HEK293 (cell line): Measurements from ENCODE around the gene SLC19A1.

Source experiments
- CTCF ChIA-PET: fragments of 350-600 bp; formaldehyde crosslinking; extraction: SDS; loops from one replicate; lab custom pipeline; 2021; ENCODE audit warnings: antibody characterized with exemption; lab: Yijun Ruan, JAX
- POLR2A ChIA-PET: fragments of 300-600 bp; formaldehyde crosslinking; extraction: SDS; loops from one replicate; lab custom pipeline; 2020; ENCODE audit warnings: antibody characterized with exemption, inconsistent platforms; lab: Yijun Ruan, JAX
- H3K27ac ChIP-seq: fragments of 200-500 bp; sonication (Bioruptor generic); 2 replicates; pipeline ENCODE4 v1.5.1; 2014; ENCODE audit warnings: low read depth, low read length, control low read depth, inconsistent platforms; ENCODE audit errors: extremely low read depth
- H3K36me3 ChIP-seq, 2 experiments: fragments of 200-500 bp in 1 of 2; sonication (Bioruptor generic) in 1 of 2; 1 replicate in 1 of 2; 2 replicates in 1 of 2; pipeline ENCODE4 v1.5.1; 2014 to 2017; ENCODE audit warnings: inconsistent platforms in 2 of 2, low read length in 2 of 2; ENCODE audit not compliant: control insufficient read depth in 2 of 2, insufficient read depth in 1 of 2
- H3K4me1 ChIP-seq: fragments of 200-500 bp; sonication (Bioruptor generic); 2 replicates; pipeline ENCODE4 v1.5.1; 2014; ENCODE audit warnings: mild to moderate bottlenecking, low read length, inconsistent platforms; ENCODE audit not compliant: control insufficient read depth, insufficient read depth
- H3K4me3 ChIP-seq: 2 replicates; pipeline ENCODE4 v1.5.1; 2011; ENCODE audit warnings: low read depth, mild to moderate bottlenecking, control low read depth, low read length, moderate library complexity
- H3K9me3 ChIP-seq: fragments of 200-500 bp; sonication (Bioruptor generic); 2 replicates; pipeline ENCODE4 v1.5.1; 2014; ENCODE audit warnings: low read depth, low read length, inconsistent platforms; ENCODE audit not compliant: control insufficient read depth, insufficient read depth
- BCL11A ChIP-seq: fragments of 450-650 bp; formaldehyde crosslinking; IDR thresholded peaks from 2 replicates; pipeline ENCODE4 v1.5.1; 2016; ENCODE audit warnings: low read depth, missing biosample characterization, missing genetic modification characterization
- ZBTB17 ChIP-seq: fragments of 450-650 bp; formaldehyde crosslinking; IDR thresholded peaks from 2 replicates; pipeline ENCODE4 v1.5.1; 2016; ENCODE audit warnings: missing biosample characterization, missing genetic modification characterization
- ZNF133 ChIP-seq: fragments of 450-650 bp; formaldehyde crosslinking; IDR thresholded peaks from 2 replicates; pipeline ENCODE4 v1.5.1; 2016; ENCODE audit warnings: missing biosample characterization, missing genetic modification characterization
- ZNF561 ChIP-seq: fragments of 450-650 bp; IDR thresholded peaks from 2 replicates; pipeline ENCODE4 v1.5.1; 2018; ENCODE audit warnings: missing biosample characterization, missing genetic modification characterization, borderline replicate concordance
- ZNF610 ChIP-seq: fragments of 450-650 bp; formaldehyde crosslinking; IDR thresholded peaks from 2 replicates; pipeline ENCODE4 v1.5.1; 2016; ENCODE audit warnings: missing biosample characterization, missing genetic modification characterization, borderline replicate concordance
- ZNF658 ChIP-seq: fragments of 450-650 bp; formaldehyde crosslinking; IDR thresholded peaks from 2 replicates; pipeline ENCODE4; 2016; ENCODE audit warnings: missing biosample characterization, missing genetic modification characterization
- ZNF704 ChIP-seq: fragments of 450-650 bp; formaldehyde crosslinking; IDR thresholded peaks from 2 replicates; pipeline ENCODE4 v1.5.1; 2016; ENCODE audit warnings: missing biosample characterization, missing genetic modification characterization
- ZNF768 ChIP-seq: fragments of 450-650 bp; formaldehyde crosslinking; IDR thresholded peaks from 2 replicates; pipeline ENCODE4 v1.5.1; 2018; ENCODE audit warnings: missing biosample characterization, mild to moderate bottlenecking, missing genetic modification characterization
- ZNF777 ChIP-seq: fragments of 450-650 bp; formaldehyde crosslinking; IDR thresholded peaks from 2 replicates; pipeline ENCODE4 v1.5.1; 2017; ENCODE audit warnings: missing biosample characterization, missing genetic modification characterization, borderline replicate concordance
- ZNF791 ChIP-seq: fragments of 450-650 bp; formaldehyde crosslinking; IDR thresholded peaks from 2 replicates; pipeline ENCODE4 v1.5.1; 2016; ENCODE audit warnings: missing biosample characterization, missing genetic modification characterization
- ZSCAN18 ChIP-seq: fragments of 450-650 bp; formaldehyde crosslinking; IDR thresholded peaks from 2 replicates; pipeline ENCODE4 v1.5.1; 2016; ENCODE audit warnings: missing biosample characterization, missing genetic modification characterization
- ZSCAN23 ChIP-seq: fragments of 450-650 bp; formaldehyde crosslinking; IDR thresholded peaks from 2 replicates; pipeline ENCODE4 v1.5.1; 2016; ENCODE audit warnings: missing biosample characterization, missing genetic modification characterization
- TF ChIP-seq, protein P1 (sequence below): fragments of 450-650 bp; formaldehyde crosslinking; IDR thresholded peaks from 2 replicates; pipeline ENCODE4 v1.5.0; 2017; ENCODE audit warnings: missing biosample characterization, missing genetic modification characterization, borderline replicate concordance
- TF ChIP-seq, protein P2 (sequence below): fragments of 450-650 bp; formaldehyde crosslinking; IDR thresholded peaks from 2 replicates; pipeline ENCODE4 v1.5.1; 2017; ENCODE audit warnings: missing biosample characterization, missing genetic modification characterization
- TF ChIP-seq, protein P3 (sequence below): fragments of 450-650 bp; formaldehyde crosslinking; IDR thresholded peaks from 2 replicates; pipeline ENCODE4 v1.5.1; 2016; ENCODE audit warnings: missing biosample characterization, missing genetic modification characterization
- TF ChIP-seq, protein P4 (sequence below): fragments of 450-650 bp; formaldehyde crosslinking; IDR thresholded peaks from 2 replicates; pipeline ENCODE4 v1.5.1; 2017; ENCODE audit warnings: missing biosample characterization, missing genetic modification characterization

SLC19A1 gene

GRCh38 chr21:45485686-45486442 is 56.4 kb downstream of the SLC19A1 start:
- CTCF ChIA-PET: interaction anchor here (0.6 kb wide), 1 partner anchor 111 kb away, joined by 3 read pairs; no protein-coding TSS in a partner anchor
- Histone ChIP-seq H3K27ac (no peak overlapping the region), H3K36me3 (peaks cover 0 to 39% of the 10 kb centered on the region in 2 experiments; a peak in 1 of 3 replicates), H3K4me3 (no peak overlapping the region), H3K4me1 (peaks cover 4% of the 10 kb centered on the region; the same call in 1 of the 2 replicates), H3K9me3 (no peaks in the 10 kb centered on the region)
- TF ChIP-seq ZNF561 (tag by site-specific recombination): no peak
- no peak for TF ChIP-seq ZSCAN23
- no peak for TF ChIP-seq ZBTB17 (tag by site-specific recombination)
- no peak for TF ChIP-seq ZNF658 (tag by site-specific recombination)
- TF ChIP-seq ZNF133: no peak
- TF ChIP-seq ZNF768 (tag by site-specific recombination): no peak
- TF ChIP-seq, protein P1, sequence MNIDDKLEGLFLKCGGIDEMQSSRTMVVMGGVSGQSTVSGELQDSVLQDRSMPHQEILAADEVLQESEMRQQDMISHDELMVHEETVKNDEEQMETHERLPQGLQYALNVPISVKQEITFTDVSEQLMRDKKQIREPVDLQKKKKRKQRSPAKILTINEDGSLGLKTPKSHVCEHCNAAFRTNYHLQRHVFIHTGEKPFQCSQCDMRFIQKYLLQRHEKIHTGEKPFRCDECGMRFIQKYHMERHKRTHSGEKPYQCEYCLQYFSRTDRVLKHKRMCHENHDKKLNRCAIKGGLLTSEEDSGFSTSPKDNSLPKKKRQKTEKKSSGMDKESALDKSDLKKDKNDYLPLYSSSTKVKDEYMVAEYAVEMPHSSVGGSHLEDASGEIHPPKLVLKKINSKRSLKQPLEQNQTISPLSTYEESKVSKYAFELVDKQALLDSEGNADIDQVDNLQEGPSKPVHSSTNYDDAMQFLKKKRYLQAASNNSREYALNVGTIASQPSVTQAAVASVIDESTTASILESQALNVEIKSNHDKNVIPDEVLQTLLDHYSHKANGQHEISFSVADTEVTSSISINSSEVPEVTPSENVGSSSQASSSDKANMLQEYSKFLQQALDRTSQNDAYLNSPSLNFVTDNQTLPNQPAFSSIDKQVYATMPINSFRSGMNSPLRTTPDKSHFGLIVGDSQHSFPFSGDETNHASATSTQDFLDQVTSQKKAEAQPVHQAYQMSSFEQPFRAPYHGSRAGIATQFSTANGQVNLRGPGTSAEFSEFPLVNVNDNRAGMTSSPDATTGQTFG (tag by site-specific recombination): no peak
- TF ChIP-seq, protein P2, sequence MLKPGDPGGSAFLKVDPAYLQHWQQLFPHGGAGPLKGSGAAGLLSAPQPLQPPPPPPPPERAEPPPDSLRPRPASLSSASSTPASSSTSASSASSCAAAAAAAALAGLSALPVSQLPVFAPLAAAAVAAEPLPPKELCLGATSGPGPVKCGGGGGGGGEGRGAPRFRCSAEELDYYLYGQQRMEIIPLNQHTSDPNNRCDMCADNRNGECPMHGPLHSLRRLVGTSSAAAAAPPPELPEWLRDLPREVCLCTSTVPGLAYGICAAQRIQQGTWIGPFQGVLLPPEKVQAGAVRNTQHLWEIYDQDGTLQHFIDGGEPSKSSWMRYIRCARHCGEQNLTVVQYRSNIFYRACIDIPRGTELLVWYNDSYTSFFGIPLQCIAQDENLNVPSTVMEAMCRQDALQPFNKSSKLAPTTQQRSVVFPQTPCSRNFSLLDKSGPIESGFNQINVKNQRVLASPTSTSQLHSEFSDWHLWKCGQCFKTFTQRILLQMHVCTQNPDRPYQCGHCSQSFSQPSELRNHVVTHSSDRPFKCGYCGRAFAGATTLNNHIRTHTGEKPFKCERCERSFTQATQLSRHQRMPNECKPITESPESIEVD (tag by site-specific recombination): no peak
- no peak for TF ChIP-seq ZSCAN18 (tag by site-specific recombination)
- TF ChIP-seq, protein P3, sequence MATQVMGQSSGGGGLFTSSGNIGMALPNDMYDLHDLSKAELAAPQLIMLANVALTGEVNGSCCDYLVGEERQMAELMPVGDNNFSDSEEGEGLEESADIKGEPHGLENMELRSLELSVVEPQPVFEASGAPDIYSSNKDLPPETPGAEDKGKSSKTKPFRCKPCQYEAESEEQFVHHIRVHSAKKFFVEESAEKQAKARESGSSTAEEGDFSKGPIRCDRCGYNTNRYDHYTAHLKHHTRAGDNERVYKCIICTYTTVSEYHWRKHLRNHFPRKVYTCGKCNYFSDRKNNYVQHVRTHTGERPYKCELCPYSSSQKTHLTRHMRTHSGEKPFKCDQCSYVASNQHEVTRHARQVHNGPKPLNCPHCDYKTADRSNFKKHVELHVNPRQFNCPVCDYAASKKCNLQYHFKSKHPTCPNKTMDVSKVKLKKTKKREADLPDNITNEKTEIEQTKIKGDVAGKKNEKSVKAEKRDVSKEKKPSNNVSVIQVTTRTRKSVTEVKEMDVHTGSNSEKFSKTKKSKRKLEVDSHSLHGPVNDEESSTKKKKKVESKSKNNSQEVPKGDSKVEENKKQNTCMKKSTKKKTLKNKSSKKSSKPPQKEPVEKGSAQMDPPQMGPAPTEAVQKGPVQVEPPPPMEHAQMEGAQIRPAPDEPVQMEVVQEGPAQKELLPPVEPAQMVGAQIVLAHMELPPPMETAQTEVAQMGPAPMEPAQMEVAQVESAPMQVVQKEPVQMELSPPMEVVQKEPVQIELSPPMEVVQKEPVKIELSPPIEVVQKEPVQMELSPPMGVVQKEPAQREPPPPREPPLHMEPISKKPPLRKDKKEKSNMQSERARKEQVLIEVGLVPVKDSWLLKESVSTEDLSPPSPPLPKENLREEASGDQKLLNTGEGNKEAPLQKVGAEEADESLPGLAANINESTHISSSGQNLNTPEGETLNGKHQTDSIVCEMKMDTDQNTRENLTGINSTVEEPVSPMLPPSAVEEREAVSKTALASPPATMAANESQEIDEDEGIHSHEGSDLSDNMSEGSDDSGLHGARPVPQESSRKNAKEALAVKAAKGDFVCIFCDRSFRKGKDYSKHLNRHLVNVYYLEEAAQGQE (tag by site-specific recombination): no peak
- TF ChIP-seq ZNF791 (tag by site-specific recombination): no peak
- TF ChIP-seq ZNF777 (tag by site-specific recombination): no peak
- TF ChIP-seq BCL11A: no peak
- TF ChIP-seq ZNF610: no peak
- POLR2A ChIA-PET: no interaction called here

GRCh38 chr21:45484318-45484717 is 57.9 kb downstream of the SLC19A1 start:
- POLR2A ChIA-PET: no interaction called here
- peaks cover 0 to 49% of the 10 kb centered on the region in 2 experiments; a peak in 1 of 3 replicates for H3K36me3 ChIP-seq
- CTCF ChIA-PET: interaction anchor here (0.8 kb wide), 1 partner anchor 11 kb away, joined by 5 read pairs; no protein-coding TSS in a partner anchor
- TF ChIP-seq ZNF704 (tag by site-specific recombination): no peak
- TF ChIP-seq, protein P4, sequence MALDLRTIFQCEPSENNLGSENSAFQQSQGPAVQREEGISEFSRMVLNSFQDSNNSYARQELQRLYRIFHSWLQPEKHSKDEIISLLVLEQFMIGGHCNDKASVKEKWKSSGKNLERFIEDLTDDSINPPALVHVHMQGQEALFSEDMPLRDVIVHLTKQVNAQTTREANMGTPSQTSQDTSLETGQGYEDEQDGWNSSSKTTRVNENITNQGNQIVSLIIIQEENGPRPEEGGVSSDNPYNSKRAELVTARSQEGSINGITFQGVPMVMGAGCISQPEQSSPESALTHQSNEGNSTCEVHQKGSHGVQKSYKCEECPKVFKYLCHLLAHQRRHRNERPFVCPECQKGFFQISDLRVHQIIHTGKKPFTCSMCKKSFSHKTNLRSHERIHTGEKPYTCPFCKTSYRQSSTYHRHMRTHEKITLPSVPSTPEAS (tag by site-specific recombination): peak; percentile 51
- H3K9me3 ChIP-seq: no peaks in the 10 kb centered on the region
- no peak overlapping the region for H3K4me3 ChIP-seq
- peaks cover 3% of the 10 kb centered on the region; the same call in 1 of the 2 replicates for H3K4me1 ChIP-seq
- no peak overlapping the region for H3K27ac ChIP-seq
